ENCODE data around the gene EYA4.
A peak's percentile ranks its signal among the peaks of the same experiment; 100 is the strongest.

Gene EYA4

DNA sequence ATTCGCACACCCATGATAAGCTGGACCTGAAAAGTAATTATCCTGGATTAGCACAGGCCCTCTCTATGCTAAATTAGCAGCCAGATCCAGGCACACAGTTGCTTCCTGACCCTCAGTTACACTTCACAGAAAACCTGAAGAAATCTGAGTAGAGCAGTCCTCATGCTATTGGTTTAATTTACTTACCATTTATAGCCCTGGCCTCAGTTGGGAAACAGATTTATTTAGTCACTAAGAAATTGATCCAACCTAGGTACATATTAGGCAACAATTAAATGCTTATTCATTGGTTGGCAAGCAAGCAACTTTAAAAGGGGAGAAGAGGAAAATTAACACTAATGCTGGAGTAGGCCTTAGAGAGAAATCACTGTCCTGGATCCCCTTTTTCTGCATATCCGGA lies 15.6 kb upstream of the EYA4 start:
- no peak overlapping the region for H3K4me3 ChIP-seq (replicated peaks; ENCODE audit: low read depth, low read length)
- DNase-seq (ENCODE audit: low read depth): no peak
- TF ChIP-seq, protein P1, sequence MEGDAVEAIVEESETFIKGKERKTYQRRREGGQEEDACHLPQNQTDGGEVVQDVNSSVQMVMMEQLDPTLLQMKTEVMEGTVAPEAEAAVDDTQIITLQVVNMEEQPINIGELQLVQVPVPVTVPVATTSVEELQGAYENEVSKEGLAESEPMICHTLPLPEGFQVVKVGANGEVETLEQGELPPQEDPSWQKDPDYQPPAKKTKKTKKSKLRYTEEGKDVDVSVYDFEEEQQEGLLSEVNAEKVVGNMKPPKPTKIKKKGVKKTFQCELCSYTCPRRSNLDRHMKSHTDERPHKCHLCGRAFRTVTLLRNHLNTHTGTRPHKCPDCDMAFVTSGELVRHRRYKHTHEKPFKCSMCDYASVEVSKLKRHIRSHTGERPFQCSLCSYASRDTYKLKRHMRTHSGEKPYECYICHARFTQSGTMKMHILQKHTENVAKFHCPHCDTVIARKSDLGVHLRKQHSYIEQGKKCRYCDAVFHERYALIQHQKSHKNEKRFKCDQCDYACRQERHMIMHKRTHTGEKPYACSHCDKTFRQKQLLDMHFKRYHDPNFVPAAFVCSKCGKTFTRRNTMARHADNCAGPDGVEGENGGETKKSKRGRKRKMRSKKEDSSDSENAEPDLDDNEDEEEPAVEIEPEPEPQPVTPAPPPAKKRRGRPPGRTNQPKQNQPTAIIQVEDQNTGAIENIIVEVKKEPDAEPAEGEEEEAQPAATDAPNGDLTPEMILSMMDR (IDR thresholded peaks at IDR 0.05; ENCODE audit: low read length, missing control alignments): no peak

DNA sequence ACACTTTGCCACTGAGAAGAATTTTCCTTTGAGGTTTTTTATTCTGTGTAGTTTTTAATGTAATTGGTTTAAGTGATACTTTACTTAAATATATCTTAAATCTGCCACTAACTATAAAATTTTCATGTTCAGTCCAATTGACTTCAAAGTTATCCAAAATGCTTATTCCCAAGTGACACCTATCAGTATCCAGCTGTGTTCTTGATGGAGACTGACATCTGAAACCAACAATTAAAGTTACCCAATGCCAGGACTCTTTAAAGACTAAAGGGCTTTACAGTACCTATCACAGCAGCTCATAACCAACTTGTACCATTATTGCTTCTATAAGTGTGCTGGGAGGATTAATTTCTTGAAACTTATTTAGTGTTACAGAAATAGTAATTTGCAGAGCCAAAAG lies 13.8 kb upstream of the EYA4 start:
- TF ChIP-seq, protein P1 (IDR thresholded peaks at IDR 0.05; ENCODE audit: low read length, missing control alignments): no peak
- no peak overlapping the region for H3K4me3 ChIP-seq (replicated peaks; ENCODE audit: low read depth, low read length)
- no peak for DNase-seq (ENCODE audit: low read depth)

DNA sequence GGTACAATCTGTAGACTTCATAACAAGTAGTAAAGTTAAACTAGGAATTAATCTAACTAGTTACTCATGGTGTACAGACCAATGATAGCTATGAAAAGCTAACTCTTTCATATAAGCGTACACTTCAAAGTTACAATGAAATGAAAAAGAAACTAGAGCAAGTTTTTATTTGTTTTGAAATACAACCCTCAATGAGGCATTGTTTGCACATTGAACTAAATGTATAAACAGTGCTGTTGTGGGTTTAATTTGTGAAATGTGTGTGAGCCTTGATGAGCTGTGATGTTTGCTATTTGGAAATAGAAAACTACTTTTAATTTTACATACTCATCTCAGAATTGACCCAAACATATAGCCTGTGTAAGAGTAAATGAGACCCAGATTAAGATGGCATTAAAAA lies 11.1 kb upstream of the EYA4 start:
- TF ChIP-seq, protein P1 (IDR thresholded peaks at IDR 0.05; ENCODE audit: low read length, missing control alignments): no peak

DNA sequence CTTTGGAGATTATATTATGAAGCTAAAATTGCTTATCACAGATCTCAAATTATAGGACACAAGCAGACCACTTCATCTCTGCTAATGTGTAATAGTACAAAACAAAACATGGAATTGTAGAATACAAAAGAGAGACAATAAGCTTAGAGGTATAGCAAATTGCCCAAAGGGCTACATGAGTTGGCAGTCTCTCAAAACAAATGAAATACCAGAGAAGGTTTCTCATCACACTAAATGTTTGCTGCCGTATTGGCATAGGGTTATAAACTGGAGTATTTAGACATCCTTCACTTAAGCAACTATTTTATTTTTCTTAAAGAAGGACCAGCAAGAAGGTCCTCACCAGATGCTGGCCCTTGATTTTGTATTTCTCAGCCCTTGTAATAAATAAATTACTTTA lies 5.9 kb upstream of the EYA4 start:
- TF ChIP-seq, protein P1 (IDR thresholded peaks at IDR 0.05; ENCODE audit: low read length, missing control alignments): no peak
- no peak for DNase-seq (ENCODE audit: low read depth)
- H3K4me3 ChIP-seq (replicated peaks; ENCODE audit: low read depth, low read length): no peak overlapping the region

More for the DNA sequence above, 11.1 kb upstream of the EYA4 start:
- H3K4me3 ChIP-seq (replicated peaks; ENCODE audit: low read depth, low read length): no peak overlapping the region
- DNase-seq (ENCODE audit: low read depth): no peak

DNA sequence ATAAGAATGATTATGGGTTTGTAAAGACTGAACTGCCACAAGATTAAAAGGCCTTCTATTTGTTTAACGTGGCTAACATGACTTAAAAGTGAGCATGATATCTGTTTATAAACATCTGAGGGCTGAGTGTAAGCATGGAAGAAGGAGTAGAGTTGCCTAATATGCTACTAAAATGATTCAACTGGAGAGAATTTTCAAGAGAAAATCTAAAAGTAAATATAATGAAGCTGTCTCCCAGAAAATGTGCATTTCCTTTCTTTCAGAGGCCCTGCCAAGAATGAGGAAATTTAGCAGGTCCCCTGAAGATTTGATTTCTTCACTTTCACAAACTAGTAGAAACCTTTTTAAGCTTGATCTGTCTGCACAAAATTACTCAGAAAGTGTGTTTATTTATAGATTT lies 4.2 kb upstream of the EYA4 start:
- peak; percentile 42 for DNase-seq (ENCODE audit: low read depth)
- TF ChIP-seq, protein P1 (IDR thresholded peaks at IDR 0.05; ENCODE audit: low read length, missing control alignments): no peak
- no peak overlapping the region for H3K4me3 ChIP-seq (replicated peaks; ENCODE audit: low read depth, low read length)

DNA sequence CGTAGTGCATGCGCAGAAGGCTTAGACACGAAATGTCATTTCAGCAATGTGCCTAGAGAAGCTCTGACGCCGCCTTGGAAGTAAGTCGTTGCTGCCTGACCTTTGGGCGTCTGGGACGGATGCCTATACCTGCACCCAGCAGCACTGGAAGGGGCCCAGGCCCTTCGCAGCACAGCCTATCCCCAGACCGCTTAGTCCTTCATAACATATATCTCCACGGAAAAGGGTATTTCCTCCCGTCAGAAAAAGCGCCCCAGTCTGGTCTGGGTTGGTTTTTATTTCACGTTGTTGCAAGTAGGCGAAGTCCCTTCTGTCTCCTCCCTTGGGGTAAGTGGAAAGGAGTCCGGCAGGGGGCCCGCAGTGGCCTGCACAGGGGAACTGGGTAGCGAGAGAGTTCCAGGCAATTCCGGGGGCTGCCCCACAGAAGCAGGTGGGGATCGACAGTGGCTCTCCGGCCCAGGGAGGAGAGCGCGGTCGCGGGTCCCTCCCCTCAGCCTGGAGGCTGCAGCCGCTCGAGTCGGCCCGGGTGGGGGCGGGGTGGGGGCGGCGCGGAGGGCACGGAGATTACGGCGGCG lies 559 bp upstream of the EYA4 start:
- peak overlapping the region; percentile 13 for H3K4me3 ChIP-seq (replicated peaks; ENCODE audit: low read depth, low read length)
- TF ChIP-seq, protein P1 (IDR thresholded peaks at IDR 0.05; ENCODE audit: low read length, missing control alignments): no peak
- no peak for DNase-seq (ENCODE audit: low read depth)

DNA sequence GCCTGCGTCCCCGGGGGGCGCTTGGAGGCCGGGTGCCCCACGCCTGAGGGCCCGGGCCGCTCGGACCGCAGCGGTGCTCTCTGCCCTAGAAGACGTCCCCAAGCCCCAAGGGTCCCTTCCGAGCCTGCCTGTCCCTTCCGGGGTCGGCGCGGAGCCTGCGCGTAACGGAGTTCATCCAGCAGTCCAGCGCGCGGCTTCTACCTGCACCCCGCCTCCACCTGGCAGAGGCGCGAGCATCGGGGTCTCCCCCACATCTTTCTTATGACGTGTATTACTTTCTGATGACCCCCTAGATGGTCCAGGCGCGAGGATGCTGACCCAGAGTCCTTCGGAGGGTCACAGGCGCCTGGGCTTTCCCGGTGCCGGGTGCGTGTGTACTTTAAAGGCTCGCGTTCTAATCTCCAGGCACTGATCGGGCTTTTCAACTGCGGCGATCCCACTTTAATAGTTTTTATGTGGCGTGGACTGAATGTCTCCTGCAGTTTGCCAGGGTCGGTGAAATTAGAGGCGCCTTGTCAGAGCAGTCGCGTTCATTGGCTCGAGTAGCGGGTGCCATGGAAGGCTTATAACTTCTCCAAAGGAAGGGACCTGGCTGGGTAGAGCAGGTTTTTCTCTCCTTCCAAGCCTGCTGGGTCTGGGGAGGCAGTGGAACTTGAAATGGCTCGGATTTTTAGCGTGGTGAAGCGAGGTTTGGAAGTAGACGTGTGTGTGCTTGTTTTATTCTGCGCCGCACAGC lies 912 bp downstream of the EYA4 start:
- peak overlapping the region; percentile 43 for H3K4me3 ChIP-seq (replicated peaks; ENCODE audit: low read depth, low read length)
- TF ChIP-seq, protein P1 (IDR thresholded peaks at IDR 0.05; ENCODE audit: low read length, missing control alignments): no peak
- peak; percentile 28 for DNase-seq (ENCODE audit: low read depth)

Data from fibroblast of pulmonary artery (primary cell).